NCI-H2196 treated with DMSO at 0.1 percent for 48 hours (cell line): ENCODE results near the gene STX7.

Source experiments
- DNase-seq: peaks from one replicate; lab custom pipeline; 2025; ENCODE audit not compliant: unreplicated experiment; lab: John Stamatoyannopoulos, UW

Gene STX7

DNA sequence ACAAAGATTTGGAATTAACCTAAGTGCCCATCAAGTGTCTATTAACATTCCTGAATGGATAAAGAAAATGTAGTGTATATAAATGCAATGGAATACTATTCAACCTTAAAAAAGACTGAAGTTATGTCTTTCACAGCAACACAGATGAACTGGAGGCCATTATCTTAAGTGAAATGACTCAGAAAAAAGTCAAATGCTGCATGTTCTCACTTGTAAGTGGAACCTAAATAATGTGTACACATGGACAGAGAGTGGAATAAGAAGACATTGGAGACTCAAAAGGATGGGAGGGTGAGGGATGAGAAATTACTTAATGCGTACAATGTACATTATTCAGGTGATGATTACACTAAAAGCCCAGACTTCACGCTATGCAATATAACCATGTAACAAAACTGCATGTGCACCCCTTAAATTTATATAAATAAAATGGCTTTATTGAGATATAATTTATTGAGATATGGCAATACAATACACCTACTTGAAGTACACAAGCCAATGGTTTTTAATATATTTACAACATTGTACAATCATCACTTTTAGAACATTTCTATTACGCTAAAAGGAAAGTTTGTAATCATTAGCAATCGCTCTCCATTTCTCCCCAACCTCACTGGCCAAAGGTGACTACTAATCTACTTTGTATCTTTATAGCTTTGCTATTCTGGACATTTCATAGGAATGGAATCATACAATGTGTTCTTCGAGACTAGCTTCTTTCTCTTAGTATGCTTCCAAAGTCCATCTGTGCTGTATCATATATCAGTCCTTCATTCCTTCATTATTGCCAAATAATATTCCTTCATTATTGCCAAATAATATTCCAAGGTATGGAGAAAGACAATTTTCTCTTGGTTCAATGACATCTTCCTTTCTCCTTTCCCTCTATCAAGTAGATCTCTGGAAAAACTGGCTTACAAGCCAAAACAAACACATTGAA is 5.8 kb downstream of the STX7 start:
- DNase-seq = no peak

DNA sequence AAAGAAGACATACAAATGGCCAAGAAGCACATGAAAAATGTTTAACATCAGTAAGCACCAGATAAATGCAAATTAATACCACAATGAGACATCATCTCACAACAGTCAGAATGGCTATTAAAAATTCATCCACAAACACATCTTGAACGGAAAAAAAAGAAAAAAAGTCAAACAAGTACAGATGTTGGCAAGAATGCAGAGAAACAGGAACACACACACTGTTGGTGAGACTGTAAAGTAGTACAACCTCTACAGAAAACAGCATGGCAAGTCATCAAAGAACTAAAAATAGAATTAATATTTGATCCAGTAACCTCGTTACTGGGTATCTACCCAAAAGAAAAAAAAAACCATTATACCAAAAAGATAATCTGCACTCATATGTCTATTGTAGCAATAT is 6.5 kb downstream of the STX7 start:
- DNase-seq = no peak

- DNase-seq = no peak
Observed at GRCh38 chr6:132505158-132505557, 7.8 kb downstream of the STX7 start.

GRCh38 chr6:132504757-132505156 is 8.2 kb downstream of the STX7 start:
- DNase-seq = no peak

DNA sequence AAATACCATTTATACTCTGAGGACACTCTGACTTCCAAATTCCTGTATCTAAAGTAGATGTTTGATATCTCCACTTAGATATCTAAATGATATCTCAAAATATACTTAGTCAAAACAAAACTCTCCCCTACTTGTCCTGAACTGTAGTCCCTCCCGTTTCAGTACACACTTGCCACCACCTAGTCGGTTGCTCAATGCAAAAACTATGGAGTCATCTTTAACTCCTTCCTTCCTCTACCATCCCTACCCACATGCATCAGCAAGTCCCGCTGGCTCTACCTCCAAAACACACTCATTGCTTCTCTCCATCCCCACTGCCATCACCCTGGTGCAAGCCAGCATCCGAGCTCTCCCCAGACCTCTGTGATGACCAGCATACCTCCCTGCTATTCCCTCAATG is 13.2 kb downstream of the STX7 start:
- DNase-seq = no peak

DNA sequence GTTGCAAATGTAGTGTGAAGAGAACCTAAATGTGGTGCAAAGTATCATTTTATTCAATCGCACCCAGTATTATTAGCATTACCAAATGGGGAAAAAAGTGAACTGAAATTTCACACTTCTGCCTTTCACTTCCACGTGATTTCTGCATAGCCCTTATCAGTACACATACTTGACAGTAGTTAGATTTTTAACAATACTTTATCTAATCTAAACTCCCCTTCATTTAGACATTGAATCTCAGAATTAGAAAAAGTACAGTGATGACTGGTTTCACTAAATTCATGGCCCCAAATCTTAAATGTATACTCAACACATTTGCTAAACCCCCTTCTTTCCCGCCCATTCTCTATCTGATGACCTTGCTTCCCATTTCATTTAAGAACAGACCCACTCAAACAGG is 14.3 kb downstream of the STX7 start:
- DNase-seq = no peak

DNA sequence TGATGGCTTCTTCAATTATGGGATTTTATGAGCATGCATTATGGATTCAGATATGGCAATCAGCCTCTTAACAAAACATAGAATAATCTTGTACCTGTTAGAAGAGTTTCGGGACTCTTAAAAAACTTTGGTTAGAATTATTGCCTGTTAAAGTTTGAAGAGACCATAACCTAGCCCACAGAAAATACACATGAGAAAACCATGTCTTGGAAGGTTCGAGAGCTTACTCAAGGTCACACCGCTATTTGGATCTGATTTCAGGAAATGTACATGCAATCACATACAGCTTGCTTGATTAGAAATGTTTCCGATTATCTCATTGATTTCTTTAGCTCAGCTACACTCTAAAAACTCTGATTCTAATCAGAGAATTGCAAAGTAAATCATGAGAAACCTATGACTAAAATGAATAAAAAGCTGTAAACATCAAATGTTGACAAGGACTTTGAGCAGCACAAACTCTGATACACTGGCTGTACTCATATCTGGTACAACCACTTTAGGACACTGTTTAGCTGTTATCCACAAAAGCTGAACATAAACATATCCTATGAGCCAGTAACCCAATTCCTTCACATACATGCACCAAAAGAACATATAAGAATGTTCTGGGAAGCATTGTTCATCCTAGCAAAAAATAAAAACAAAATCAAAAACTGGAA is 16.3 kb downstream of the STX7 start:
- DNase-seq = no peak

DNA sequence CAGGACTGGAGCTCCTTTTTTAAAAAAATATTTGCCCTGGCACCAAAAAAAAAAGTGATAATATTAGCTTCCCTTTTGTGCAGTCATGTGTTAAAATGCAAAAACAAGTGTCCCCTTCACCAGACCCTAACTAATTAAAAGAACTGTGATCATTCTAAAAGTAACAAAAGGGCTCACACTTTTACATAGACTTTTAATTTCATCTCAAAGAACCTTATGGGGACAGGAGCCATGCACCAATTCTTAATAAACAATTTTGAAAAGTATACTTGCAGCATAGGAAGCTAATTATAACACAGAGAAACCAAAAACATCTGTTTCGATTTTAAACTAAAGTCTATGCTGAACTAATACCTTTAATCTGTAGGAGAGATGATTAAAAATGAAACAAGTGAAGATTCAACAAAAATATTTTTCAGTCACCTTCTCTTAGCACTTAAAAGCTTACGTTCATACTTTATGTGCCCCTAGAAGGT is 17.3 kb downstream of the STX7 start:
- no peak for DNase-seq

- no peak for DNase-seq
Observed at GRCh38 chr6:132494954-132495353, 18.0 kb downstream of the STX7 start.

GRCh38 chr6:132491881-132492280 is 21.0 kb downstream of the STX7 start:
- no peak for DNase-seq

DNA sequence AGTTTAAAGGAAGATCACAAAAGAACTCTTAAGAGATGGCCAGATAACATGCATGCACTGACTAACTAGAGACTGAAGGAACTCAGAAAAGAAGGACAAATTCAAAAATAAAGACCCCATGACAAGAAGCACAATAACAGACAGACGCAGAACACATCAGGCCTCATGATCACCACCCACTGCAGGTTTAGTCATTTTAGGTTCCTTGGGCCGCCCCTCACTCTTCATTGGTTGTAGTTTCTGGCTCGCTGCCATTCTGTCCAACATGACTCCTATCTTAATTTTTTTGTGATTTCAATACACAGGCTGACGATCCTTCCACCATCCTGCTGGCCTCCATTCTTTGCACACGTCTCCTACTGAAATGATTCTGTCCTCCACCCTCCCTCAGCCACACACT is 21.6 kb downstream of the STX7 start:
- DNase-seq = no peak

- no peak for DNase-seq
Observed at GRCh38 chr6:132490478-132491204, 22.3 kb downstream of the STX7 start.

DNA sequence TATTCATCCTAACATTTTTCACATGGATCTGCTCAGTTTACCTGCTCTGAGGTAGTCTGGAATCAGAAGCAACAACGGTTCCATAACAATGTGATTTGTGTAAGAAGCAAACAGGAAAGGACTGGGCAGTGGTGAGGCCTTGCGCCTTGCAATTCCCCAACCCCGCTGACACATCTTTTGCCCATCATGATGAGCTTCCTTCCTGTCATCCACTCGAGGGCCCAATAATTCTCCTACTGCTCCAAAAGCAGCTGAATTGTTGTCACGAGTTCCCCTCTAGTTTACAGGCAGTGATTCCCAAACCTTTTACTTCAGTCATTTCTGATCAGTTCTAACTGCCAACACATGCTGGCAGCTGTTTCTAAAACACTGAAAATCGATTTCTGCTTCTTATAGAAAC is 22.9 kb downstream of the STX7 start:
- DNase-seq = no peak

- DNase-seq = no peak
Observed at GRCh38 chr6:132489376-132489775, 23.5 kb downstream of the STX7 start.

GRCh38 chr6:132487762-132488161 is 25.2 kb downstream of the STX7 start:
- DNase-seq = no peak

- DNase-seq = no peak
Observed at GRCh38 chr6:132484680-132485018, 28.3 kb downstream of the STX7 start.

DNA sequence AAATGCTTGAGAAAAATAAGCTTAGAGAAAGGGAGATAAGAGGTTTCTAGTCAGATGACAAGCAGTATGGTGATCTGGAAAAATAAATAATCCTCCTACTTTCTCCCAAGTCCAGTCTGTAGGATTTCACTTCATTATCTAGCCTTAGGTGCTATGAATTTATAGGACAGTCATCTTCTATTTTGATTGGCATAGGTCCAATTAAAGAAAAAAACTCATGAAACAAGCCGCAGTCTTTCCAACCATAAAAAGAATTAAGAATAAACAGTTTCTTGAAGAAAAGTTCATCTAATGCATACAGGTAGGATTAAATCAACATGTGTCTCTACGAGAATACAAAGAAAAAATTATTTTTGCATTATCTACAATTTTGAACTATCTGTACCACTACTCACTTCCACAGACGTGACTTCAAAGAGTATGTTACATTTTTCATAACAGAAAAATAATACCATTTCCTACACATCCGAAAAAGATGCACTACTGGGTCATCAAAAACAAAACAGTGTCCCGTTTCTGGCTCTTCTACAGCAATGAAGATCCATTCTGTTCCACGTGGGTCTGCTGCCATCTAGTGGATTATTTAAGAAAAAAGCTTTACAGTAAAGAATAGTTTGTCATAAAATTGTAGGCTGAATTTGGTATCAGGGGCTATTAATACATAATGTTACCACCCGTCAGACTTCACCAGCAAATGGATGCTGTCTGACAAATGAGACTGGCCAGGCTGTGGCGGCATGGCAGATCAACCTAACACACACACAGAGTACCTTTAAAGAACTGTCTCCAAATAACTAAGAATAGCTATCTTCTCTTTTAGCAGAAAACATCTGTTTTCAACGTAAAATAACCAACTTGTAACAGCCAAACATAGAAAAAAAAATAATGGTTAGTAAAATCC is 28.9 kb downstream of the STX7 start:
- DNase-seq = peak; percentile 32

DNA sequence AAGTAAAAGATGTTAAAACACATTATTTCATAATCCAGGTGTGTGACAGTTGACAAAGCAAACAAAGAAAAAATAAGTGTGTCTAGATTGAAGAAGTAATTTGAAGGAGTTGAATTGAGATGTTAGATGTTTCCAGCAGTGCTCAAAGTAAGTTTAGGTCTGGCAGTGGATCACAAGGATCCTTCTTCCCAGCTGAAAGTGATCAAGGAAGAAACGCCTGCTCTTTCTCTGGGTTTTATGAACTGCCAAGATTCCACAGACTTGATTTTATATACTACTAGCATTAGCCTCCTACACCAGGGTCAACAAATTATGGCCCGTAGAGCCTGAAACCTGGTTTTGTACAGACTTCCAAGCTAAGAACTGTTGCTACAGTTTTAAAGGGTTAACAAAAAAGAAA is 30.3 kb downstream of the STX7 start:
- no peak for DNase-seq

GRCh38 chr6:132481189-132481588 is 31.7 kb downstream of the STX7 start:
- no peak for DNase-seq

DNA sequence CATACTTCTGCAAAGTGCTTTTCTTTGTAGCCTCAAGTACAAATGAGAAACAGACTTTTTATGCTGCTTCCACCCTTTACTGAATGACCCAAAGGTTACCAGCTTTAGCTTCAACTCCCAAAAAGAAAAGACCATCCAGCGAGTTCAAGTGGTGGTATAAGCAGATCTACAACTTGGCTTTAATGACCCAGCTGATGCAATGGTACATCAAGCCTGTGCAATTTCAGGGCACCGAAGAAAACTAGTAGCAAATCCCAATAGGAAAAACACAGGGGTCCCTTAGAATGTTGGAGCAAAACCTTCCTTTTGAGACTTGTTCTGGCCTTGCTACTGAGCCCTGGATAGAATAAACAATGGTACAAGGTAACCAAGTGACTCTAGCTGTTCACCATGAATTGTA is 33.8 kb downstream of the STX7 start:
- no peak for DNase-seq

GRCh38 chr6:132478674-132479073 is 34.2 kb downstream of the STX7 start:
- DNase-seq = no peak
